Stimulated activated CD4-positive, alpha-beta T cell treated with anti-CD3 and anti-CD28 coated beads, Interleukin-2, amount 100 ng/mL, for 48 hours (primary cell): ENCODE data around the gene TASP1.

Experiments used
- DNase-seq, 2 donors: peaks; one replicate each; pipeline ENCODE4 v3.0.0-alpha.2; 2020

The TASP1 gene

GRCh38 chr20:13567663-13568062 lies 71.1 kb downstream of the TASP1 start:
- no peak for DNase-seq

GRCh38 chr20:13563854-13564253 lies 74.9 kb downstream of the TASP1 start:
- no peak for DNase-seq

- no peak for DNase-seq
These were observed 84.0 kb downstream of the TASP1 start for GRCh38 chr20:13554706-13555105.

GRCh38 chr20:13554076-13554475 lies 84.7 kb downstream of the TASP1 start:
- no peak for DNase-seq

GRCh38 chr20:13552061-13552460 lies 86.7 kb downstream of the TASP1 start:
- DNase-seq, result no peak

- DNase-seq, result no peak
These were observed 89.3 kb downstream of the TASP1 start for GRCh38 chr20:13549451-13549850.

GRCh38 chr20:13546497-13547131 lies 92.1 kb downstream of the TASP1 start:
- peak; percentile 73 to 74 for DNase-seq

- no peak for DNase-seq
These were observed 92.9 kb downstream of the TASP1 start for GRCh38 chr20:13545790-13546189.

- no peak for DNase-seq
These were observed 94.9 kb downstream of the TASP1 start for GRCh38 chr20:13543783-13544182.

- DNase-seq, result no peak
These were observed 103.1 kb downstream of the TASP1 start for GRCh38 chr20:13535627-13536026.

GRCh38 chr20:13533946-13534345 lies 104.8 kb downstream of the TASP1 start:
- no peak for DNase-seq

- DNase-seq, result no peak
These were observed 108.6 kb downstream of the TASP1 start for GRCh38 chr20:13530146-13530545.

- DNase-seq, result no peak
These were observed 112.2 kb downstream of the TASP1 start for GRCh38 chr20:13526551-13526950.

GRCh38 chr20:13525225-13525940 lies 113.3 kb downstream of the TASP1 start:
- DNase-seq, result no peak

GRCh38 chr20:13524339-13524738 lies 114.4 kb downstream of the TASP1 start:
- DNase-seq, result no peak

GRCh38 chr20:13517831-13518230 lies 120.9 kb downstream of the TASP1 start:
- no peak for DNase-seq

- DNase-seq, result no peak
These were observed 122.8 kb downstream of the TASP1 start for GRCh38 chr20:13515796-13516558.

GRCh38 chr20:13515291-13515690 lies 123.4 kb downstream of the TASP1 start:
- no peak for DNase-seq

- DNase-seq, result no peak
These were observed 127.8 kb downstream of the TASP1 start for GRCh38 chr20:13510837-13511488.

- no peak for DNase-seq
These were observed 131.1 kb downstream of the TASP1 start for GRCh38 chr20:13507646-13508045.

GRCh38 chr20:13501500-13501899 lies 137.2 kb downstream of the TASP1 start:
- DNase-seq, result no peak

- no peak for DNase-seq
These were observed 144.7 kb downstream of the TASP1 start for GRCh38 chr20:13494019-13494418.

- DNase-seq, result no peak
These were observed 145.6 kb downstream of the TASP1 start for GRCh38 chr20:13493143-13493542.
